Uterus (tissue), 2 donors: ENCODE data around the gene GSTA4.

Source experiments
- CTCF ChIP-seq, 4 experiments: fragments of 200-600 bp in 2 of 4; fragments of 450-650 bp in 2 of 4; sonication (generic) in 2 of 4; IDR thresholded peaks; one replicate each; pipeline ENCODE4 v1.5.1; 2016 to 2019; ENCODE audit warnings: antibody characterized with exemption in 4 of 4, mild to moderate bottlenecking in 2 of 4, moderate library complexity in 1 of 4
- POLR2A ChIP-seq, 2 donors: fragments of 450-650 bp; IDR thresholded peaks; one replicate each; pipeline ENCODE4 v1.6.1; 2016; ENCODE audit warnings: antibody characterized with exemption in 2 of 2, mild to moderate bottlenecking in 1 of 2, moderate library complexity in 1 of 2

GRCh38 chr6:52975580-52975979 is 19.5 kb downstream of the GSTA4 start:
- no peak for TF ChIP-seq POLR2A (IDR thresholded peaks at IDR 0.05)
- no peak for TF ChIP-seq CTCF (IDR thresholded peaks at IDR 0.05)
